NCI-H82 treated with DMSO at 0.1 percent for 48 hours (cell line): Measurements from ENCODE around the gene IMMP2L.

ENCODE experiments used
- DNase-seq: peaks from one replicate; lab custom pipeline; 2025; ENCODE audit not compliant: unreplicated experiment; lab: John Stamatoyannopoulos, UW

Gene IMMP2L

DNA sequence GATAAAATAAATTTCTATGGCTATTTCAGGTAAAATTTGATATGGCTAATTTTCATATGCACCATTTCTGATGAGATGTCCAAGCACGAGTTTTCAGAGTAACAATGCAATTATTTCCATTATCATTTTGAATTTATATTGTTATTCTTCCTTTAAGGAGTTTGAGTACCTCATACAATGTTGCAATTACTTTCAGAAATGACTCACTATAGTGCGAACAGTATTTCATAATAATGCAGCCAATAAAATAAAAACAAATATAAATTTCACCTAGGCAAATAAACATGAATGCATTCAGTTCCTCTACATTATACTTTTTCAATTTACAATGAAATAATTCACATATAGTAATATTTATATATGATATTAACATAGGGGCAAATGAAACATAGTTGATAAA is 550.1 kb downstream of the IMMP2L start:
- DNase-seq, result no peak

DNA sequence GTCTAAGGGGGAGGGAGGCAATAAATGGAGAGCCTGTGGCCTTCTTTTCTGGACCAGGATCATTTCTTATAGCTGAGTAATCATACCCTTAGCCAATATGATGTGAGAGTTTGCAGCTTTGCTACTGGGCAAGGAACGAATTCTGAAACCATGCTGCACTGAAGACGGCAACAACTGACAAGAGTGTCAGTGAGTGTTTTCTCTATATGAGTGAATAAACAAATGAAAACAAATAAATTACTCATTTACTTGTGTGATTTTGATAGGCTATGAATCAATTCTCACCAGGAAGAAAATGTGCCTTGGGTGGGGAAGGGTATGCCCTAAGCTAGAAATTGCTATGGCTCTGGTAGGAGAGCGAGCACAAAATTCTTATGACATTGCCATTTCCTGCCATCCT is 550.8 kb downstream of the IMMP2L start:
- DNase-seq, result no peak

DNA sequence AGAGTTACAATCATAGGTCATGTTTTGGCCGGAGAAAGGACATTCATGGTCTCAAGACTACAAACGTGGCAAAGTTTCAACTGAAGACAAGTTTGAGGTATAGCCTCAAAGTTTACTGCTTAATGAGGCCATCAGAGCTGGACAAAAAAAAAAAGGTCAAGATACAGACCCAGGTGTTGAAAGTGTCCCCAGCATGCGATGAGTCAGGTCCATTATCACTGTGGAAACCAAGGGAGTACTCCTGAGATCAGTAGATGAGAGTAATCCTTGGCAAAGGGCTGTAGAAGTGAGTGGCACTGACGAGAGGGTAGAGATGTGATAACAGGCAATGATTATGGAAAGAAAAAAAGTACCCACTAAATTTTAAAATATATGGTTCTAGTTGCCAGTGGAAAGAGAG is 551.5 kb downstream of the IMMP2L start:
- no peak for DNase-seq

DNA sequence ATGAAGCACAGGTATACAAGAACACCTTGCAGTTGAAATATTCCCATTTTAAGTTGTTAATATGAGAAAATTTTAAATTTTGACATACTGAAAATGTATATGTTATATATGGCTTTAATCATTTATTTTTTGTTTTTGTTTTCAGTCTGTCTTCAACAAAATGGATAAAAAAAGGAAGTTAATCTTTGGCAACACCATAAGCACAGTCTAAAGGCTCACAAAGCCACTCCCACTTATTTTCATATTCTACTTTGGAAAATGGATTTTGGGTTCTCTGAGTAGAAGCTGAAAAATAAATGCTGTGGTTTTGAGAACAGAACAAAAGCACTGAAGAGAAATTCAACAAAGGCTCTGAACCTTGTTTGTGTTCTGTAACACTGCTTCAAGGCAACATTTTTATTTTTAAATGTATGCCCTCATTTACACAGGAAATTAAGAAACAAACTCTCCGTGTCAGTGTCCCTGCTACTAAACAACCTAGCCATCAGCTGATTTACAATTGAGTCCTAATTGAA is 552.7 kb downstream of the IMMP2L start:
- DNase-seq, result no peak

DNA sequence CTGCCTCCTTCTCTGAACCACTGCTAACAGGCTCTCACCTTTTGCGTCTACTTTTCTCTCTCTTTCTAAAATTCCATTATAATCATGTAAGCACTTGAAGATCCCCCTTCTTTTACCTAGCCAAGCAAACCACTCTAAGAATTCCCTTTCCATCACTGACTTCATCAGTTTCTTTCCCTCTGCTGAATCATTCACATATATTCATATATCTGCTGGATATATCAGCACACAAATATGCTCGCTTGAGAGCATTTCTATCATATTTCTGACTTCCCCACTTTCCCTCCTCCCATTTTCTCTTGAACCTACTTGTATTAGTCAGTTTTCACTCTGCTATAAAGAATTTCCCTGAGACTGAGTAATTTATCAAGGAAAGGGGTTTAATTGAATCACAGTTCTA is 555.6 kb downstream of the IMMP2L start:
- no peak for DNase-seq

DNA sequence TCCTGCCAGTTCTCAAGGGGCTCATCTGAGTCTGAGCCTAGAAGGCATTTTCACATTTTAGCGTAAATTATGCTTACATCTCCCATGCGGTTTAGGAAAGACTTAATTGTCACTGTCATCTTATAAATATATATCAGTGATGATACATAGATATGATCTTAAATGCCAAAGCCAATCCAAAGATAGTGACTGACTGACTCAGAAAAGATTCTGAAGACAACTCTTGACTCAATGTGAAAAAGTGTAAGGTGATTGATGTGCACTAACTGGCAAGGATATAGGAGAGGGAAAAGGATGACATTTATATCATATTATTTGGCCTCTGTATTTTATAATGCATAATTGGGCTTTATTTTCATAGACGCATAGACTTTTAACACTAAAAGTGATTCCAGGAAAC is 556.3 kb downstream of the IMMP2L start:
- no peak for DNase-seq

DNA sequence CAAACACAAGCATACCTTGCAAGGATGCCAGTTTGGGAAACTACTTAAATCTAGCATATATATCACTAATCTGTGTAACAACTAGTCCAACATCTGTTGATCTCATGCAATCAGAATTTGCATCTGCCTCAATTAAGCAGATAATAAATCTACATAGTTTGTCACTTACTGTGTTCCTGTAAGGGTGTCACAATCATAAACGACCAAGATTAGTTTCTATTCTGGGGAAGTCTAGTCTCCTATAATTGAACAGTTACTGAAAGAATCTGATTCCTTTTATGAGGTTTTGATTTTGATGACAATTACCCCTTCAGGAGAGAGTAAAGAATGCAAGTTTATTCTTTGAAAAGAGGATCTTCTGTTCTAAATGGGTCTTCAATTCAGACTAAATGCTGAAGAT is 556.8 kb downstream of the IMMP2L start:
- no peak for DNase-seq

DNA sequence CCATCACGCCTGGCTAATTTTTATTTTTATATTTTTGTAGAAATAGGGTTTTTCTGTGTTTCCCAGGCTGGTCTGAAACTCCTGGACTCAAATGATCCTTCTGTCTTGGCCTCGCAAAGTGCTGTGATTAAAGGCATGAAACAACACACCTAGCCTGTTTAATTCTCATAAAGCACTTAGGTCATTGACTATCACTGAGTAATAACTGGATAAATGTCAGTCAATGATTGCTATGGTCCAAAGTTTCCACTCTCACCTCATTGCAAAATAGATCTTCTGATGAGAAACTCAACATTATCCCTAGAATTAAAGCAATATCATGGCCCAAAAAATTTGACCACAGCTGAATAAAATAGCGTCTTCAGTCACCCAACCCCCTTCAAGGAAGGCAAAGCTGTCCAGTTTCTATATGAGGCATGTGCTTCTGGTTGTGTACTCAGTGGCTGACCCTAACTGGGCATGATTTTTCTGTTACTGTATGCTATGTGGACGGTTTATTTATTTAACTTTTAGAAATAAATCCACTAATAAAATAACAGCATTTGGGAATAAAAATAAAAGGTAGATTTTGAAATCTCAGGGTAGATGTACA is 557.9 kb downstream of the IMMP2L start:
- DNase-seq, result no peak

DNA sequence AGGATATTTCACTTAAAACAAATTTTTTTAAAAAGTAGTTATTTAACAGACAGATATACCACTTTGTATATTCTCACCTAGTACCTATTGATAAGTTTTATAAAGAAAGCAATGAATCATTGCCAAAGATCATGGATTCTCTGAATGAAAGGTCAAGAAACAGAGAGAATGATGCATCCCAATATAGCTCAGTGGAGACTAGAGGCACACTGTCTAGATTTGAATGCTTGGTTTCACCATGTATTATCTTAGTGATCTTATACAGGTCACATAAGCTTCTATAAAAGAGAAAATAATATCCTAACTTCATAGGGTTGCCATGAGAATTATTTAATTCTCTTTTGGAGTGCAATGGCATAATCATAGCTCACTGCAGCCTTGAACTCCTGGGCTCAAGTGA is 558.4 kb downstream of the IMMP2L start:
- DNase-seq, result no peak

DNA sequence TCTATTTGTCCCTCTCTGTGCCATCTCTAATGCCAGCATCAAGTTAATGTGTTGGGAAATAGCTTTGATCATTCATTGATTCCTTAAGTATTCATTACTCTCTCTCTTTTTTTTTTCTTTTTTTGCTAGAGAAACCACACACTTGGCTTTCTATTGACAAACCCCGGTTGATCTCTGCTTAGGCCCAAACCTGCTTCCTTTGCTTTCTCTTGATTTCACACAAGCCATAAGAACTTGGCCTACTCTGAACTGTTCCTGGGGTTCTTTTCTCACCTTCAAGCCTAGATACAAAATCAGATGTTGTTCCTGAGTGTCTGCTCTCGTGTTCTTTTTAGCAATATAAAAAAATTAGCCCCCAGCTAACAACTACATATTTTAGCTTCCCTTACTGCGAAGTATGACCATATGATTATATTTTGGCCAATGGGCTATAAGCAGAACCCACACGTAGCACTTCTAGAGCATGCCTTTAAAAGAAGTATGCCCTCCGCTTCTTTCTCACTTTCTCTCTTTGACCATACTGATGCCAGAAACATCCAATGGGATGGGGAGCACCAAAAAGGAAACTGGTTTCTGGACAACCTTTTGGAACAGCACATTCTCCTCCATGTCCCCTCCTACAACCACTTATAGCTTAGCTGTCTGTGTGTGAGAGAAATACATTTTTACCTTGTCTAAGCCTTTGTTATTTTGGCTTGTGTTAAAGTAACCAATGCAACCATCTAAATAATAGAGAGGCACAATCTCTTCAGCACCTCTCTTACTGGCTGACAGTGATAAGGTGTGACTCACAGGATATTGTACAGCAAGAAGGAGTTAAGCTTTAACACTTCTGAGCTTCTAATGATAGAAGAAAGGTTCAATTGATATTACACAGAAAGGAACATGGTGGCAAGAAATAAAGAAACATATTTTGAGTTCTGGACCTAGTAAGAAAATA is 568.0 kb downstream of the IMMP2L start:
- no peak for DNase-seq

DNA sequence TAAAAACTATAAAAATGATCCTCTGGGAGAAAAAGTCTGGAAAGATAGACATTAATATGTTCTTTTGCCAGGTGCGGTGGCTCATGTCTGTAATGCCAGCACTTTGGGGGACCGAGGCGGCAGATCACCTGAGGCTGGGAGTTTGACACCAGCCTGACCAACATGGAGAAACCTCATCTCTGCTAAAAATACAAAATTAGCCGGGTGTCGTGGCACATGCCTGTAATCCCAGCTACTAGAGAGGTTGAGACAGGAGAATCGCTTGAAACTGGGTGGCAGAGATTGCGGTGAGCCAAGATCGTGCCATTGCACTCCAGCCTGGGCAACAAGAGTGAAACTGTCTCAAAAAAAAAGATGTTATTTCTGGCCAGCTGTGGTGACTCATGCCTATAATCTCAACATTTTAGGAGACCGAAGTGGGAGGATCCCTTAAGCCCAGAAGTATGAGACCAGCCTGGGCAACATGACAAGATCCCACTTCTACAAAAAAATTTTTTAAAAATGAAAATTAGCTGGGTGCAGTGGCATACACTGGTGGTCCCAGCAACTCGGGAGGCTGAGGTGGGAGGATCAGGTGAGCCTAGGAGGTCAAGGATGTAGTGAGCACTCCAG is 573.3 kb downstream of the IMMP2L start:
- DNase-seq, result no peak

DNA sequence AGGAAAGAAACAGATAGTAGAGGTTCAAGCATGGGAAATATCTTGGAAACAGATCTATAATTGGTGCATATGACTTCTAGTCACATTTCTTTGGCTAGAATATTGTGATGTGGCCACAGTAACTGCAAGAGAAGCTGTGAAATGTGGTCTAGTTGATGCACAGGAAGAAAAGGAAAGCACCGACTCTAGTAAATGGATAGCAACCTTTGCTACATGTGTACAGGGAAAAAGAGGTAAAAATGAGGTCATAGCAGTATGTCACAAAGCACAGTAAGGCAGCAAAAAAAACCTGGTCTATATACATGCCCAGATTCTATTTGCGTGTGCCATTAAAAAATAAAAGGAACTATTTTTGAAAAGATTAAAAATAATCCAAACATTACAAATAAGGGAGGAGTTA is 573.9 kb downstream of the IMMP2L start:
- no peak for DNase-seq

DNA sequence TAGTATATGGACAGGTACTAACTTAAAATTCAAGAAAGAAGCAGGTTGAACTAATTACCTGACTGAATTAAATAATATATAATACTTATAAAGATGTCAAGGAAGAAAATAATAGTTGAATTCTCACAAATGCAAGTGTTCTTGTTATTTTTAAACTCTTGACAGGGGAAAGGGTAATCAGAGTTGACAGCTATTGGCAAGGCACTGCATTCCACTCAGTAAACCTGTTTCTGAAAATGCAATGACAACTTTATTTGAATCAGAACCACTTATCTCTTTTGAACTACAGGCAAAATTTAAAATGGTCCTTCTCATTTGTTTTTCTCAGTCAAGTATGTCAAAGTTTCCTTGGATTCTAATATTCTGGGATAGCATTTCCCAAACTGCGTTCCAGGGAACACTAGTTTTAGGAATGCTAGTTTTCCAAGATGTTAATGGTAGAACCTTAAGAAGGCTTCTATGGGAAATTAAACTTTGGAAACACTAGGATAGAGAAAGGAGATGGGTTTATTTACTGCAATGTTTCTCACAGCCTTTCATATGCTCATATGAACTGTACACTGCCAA is 575.1 kb downstream of the IMMP2L start:
- DNase-seq, result no peak

DNA sequence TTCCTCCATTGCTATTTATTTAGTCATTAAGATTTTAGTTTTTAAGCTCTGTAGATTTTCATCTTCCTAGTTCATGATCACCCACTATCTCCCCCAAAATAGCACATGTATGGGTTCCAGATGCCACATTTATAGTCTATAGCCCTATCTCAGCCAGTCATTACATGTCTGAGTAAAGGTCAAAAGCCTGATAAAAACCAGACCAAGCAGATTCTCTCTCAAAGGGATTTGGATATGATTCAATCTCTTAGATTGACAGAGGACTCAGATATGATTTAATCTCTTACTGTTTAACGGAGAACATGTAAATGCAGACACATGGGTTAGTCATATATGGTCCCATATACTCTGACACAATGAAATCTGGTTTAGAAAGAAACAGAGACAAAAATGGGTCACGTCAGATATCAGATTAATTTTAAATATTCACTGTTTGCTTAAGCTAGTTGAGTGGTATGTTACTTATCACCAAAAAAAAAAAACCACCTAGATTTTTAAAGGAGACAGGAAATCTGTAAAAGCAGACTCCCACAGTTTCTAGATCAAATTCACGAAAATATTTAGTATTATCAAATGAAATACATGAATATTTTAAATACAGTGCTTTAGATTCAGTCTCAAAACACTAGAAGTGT is 578.4 kb downstream of the IMMP2L start:
- DNase-seq, result no peak

DNA sequence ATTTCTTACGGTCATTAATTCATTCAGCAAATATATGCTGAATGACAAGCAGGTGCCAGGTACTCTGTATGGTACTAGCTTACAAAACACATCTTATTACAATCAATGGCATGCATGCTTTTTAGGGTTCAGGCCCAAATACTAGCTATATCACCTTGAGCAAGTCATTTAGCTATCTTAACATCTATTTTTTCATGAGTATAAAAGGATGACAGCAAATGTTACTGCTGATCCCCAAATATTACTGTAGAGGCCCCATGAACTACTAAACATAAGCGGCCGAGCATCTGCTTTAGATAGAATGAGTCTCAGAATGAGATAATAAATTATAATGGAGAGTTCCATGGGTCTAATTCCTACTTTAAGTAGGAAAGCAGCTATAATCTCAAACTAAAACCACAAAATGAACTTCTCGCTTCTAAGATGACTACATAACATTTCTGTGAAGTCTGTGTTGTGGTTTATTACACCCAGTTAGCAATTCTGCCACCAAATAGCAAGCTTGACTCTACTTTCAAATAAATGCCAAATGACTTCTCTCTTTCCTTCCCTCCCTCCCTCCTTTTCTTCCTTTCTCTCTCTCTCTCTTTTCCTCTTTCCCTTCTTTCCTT is 585.1 kb downstream of the IMMP2L start:
- DNase-seq, result no peak

DNA sequence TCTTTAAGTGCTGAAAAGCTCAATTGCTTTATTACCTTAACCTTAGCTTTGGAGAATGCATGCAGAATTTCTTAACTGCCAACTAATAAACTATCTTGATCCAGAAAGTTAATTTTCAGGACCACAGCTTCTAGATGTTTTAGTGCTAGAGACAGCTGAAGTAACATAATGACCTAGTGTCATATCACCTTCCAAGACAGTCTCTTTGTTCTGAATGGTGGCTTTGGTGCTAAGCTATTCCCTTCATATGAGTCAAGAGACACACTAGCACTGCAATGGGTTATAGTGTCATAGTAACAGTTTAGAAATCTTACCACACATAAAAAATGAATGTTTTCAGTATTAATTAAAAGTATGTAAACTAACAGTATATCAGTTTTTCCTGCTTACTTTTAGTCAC is 586.8 kb downstream of the IMMP2L start:
- DNase-seq, result no peak

DNA sequence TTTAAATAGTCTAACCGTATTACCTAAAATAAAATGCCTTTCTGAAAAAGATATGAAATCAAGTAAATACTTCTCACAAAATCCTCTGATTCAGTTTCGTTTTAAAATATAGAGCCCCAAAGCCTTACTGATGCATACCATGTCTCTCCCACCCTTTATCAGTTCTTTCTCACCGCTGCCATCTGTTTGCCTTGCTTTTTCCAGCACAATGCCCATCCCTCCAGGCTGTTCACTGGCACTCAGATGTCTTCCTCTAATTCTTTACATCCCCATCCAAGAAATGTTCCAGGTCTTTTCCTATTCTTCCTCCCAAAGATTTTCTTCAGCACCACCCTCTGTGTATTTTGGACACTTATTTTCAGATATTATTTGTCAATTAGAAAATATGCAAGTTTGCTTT is 587.9 kb downstream of the IMMP2L start:
- DNase-seq, result no peak

DNA sequence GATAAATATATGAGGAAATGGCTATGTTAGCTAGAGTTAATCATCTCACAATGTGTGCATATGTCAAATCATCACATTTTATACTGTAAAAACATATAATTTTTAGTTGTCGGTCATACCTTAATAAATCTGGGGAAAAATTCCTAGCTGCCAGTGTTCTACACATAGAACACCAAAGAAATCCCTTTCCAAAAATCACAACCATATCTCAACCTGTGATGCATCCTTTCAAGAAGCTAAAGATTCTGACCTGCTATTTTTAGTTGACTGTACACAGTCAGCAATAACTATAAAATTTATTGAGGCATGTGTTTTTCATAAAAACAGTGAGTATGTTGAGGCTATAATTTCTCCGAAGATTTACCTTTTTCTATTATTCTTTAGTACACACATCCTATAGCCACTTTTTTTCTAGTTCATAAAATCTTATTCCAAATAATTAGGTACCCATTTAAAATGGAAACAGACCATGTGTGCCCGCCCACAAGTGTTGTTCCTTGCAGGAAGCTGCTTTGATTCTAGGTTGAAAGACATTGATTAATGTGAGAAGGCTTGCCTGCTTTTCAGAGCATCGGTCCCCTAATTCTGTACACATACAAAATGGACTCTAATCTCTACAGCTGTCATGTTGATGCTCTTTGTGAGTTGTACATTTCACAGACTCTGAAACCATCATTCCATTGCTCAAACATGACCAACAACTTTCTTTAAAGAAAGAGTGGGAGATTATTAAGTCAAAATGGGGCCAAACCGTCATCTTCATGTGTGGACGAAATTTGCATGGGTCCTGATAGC is 588.9 kb downstream of the IMMP2L start:
- DNase-seq, result no peak

DNA sequence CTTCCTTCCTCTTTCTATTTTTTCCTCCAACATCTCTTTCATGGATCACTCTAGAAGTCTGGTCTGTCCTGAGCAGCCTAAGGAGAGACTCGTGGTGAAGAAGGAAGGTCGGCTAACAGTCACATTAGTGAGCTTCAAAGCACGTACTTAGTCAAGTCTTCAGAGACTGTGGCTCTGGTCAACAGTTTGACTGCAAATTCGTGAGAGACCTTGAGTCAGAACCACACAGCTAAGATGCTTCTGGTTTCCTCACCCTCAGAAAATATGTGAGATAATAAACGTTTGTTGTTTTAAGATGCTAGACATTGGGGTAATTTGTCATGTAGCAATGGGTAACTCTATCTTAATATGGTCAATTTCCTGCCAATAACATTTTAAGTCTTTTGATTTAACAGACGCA is 597.5 kb downstream of the IMMP2L start:
- no peak for DNase-seq

DNA sequence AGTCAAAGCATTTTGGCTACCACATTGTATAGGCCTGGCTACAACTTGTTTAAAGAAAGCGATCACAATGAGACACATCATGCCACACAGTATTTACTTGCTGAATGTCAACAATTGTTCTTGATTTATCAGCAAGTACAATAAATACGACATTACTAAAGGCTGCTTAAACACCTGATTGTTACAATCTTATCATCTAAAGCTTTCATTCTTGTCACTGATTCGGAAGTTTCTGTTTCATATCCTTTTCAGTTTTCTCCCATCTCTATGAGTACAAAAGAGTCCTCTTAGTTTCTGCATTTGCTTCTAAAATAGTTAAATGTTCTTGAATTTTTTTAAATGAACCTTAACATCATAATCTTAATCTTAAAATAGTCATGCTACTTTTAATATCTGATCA is 599.5 kb downstream of the IMMP2L start:
- DNase-seq, result no peak
